Rectal smooth muscle tissue (tissue), 1 donor: Measurements from ENCODE around the gene AMIGO1.

ENCODE experiments used
- H3K27ac ChIP-seq: one replicate; pipeline ENCODE4 v1.7.0; 2013; ENCODE audit warnings: low read depth, low read length, inconsistent platforms
- H3K27me3 ChIP-seq: one replicate; pipeline ENCODE4 v1.7.0; 2013; ENCODE audit warnings: low read length; ENCODE audit not compliant: control insufficient read depth, insufficient read depth
- H3K36me3 ChIP-seq: one replicate; pipeline ENCODE4 v1.7.0; 2013; ENCODE audit warnings: low read length; ENCODE audit not compliant: control insufficient read depth, insufficient read depth
- H3K4me1 ChIP-seq: one replicate; pipeline ENCODE4 v1.7.0; 2013; ENCODE audit warnings: low read length; ENCODE audit not compliant: control insufficient read depth, insufficient read depth
- H3K4me3 ChIP-seq: one replicate; pipeline ENCODE4 v1.7.0; 2013; ENCODE audit warnings: low read length
- H3K9ac ChIP-seq: one replicate; pipeline ENCODE4 v1.7.0; 2013; ENCODE audit warnings: low read length

Gene AMIGO1

DNA sequence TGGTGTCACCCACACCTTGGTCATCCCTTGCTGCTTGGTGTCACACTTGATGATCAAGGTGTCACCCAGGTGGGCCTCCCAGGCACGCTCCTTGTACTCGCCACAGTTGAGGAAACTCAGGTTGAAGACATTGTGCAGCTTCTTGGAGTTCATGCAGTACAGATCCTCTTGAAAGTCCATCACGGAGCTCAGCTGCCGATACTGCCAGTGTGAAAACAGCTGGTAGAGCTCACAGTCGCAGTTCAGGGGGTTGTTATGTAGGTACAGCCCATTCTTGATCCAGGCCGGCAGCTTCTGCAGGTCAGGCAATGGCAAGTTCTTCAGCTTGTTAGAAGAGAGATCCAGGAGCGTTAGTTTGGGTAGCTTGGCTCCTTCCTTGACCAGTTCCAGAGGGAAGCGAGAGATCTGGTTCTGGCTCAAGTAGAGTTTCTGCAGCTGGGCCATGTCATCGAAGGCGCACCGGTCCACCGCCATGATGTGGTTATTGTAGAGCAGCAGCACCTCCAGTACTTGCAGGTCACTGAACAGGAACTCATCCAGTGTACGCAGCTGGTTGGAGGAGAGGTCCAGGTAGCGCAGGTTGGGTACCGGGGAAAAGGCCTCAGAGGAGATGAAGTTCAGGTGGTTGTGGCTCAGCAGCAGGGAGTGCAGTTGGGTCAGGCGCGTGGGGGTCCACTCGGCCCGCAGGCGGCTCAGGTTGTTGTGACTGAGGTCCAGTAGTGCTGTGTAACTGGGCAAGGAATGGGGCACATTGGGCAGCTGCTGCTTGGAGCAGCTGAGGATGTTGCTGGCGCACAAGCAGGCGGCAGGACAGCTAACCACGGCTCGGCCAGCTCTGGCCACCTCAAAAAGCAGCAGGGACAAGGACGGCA, 1.3 kb downstream of the AMIGO1 start:
- Histone ChIP-seq H3K27ac (no peak overlapping the region), H3K9ac (no peak overlapping the region), H3K4me3 (peak overlapping the region; percentile 68), H3K27me3 (no peaks in the 10 kb centered on the region), H3K36me3 (no peaks in the 10 kb centered on the region), H3K4me1 (peaks cover 5% of the 10 kb centered on the region)

DNA sequence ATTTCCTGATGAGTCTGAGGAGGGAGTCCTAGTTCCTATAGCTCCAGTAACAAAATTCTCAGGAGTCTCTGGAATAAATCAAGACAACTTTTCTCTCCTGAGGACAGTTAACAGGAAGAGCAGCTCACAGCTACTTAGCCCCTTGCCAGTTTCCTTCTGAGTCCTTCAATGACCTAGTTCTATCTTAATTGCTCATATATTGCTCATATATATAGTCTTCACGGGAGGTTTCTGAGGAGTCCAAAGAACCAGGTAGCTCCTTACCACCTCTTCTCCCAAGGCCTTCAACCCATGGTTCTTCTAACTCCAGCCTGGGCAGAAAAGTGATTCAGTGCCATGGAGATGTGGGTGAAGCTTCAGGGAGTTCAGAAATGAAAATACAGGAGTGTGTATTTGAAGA, 4.6 kb downstream of the AMIGO1 start:
- Histone ChIP-seq H3K36me3 (peaks cover 3% of the 10 kb centered on the region), H3K27ac (no peak overlapping the region), H3K4me1 (peaks cover 15% of the 10 kb centered on the region), H3K4me3 (no peak overlapping the region), H3K9ac (no peak overlapping the region), H3K27me3 (no peaks in the 10 kb centered on the region)

DNA sequence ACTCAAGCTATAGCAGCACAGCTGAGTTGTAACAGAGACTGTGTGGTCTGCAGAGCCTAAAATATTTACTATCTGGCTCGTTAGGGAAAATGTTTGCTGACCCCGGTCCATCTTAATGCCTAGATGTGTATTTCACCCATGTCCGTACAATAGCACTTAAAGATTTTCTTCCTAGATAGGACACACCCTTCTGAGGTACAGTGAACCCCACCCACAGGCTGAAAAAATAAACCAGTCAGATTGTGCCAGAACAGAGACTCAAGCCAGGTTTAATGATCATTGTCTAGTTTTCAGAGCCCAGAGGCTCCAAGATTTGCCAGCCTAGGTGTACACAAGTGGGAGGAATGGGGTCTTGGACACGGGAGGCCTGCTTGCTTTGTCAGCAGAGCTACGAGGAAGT, 5.6 kb downstream of the AMIGO1 start:
- Histone ChIP-seq H3K36me3 (peaks cover 3% of the 10 kb centered on the region), H3K4me1 (peaks cover 18% of the 10 kb centered on the region), H3K27me3 (no peaks in the 10 kb centered on the region), H3K9ac (no peak overlapping the region), H3K4me3 (no peak overlapping the region), H3K27ac (no peak overlapping the region)

DNA sequence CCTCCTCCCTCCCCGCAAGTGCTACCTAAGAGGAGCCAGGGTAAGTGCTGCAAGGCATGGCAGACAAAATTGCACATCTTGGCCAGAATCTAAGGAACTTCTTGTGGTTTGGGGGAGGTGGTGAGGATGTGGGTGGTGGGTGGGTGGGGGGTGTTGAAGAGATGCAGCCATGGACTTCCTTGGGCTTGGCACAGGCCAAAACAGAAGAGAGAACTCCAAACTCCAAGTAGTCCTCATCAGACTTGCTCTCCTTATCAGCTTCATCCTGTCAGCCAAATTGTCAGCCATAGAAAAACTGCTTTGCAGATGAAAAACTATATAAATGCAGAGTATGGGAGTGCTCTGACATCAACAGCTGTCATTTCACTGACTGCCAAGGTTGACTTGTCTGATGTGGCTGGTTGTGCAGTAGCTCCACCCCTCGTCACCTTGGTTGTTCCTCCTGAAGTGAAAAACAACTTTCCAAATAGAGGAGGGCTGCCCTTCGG, 7.1 kb downstream of the AMIGO1 start:
- Histone ChIP-seq H3K27me3 (no peaks in the 10 kb centered on the region), H3K4me1 (peaks cover 18% of the 10 kb centered on the region), H3K36me3 (peaks cover 3% of the 10 kb centered on the region), H3K4me3 (no peak overlapping the region), H3K9ac (no peak overlapping the region), H3K27ac (no peak overlapping the region)

DNA sequence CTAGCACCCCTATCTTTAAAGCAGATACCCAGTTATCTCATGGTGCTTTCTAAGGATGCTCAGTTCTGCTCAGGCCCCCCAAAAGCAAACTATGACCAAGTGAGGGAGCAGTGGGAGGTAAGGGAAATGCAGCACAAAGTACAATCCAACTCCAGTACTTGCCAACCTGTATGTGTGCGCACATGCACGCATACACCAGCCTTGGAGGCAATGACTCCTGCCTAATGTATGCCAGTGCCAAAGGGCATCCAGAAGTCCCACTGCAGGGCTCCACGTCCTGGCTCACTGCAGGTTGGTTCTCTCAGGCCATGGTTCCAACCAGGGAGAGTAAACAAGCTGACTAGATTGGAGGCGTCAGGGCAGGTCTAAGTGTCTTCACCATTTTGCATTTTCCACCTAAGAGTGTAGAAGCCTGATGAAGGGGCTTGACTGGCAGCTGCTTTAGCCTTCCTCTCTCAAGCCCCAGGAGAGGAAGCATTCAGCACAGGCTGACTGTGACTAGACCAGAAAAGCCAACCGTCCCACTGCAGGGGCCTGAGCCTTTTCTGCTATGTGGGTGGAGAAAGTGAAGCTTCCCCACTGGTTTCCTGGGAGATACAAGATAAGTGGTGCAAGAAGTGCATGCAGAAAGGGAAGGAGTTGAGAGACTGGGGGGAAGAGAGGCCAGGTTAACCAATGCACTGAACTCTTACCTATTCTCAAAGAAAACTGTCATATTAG, 7.7 kb downstream of the AMIGO1 start:
- Histone ChIP-seq H3K4me1 (peaks cover 18% of the 10 kb centered on the region), H3K4me3 (no peak overlapping the region), H3K36me3 (peaks cover 4% of the 10 kb centered on the region), H3K9ac (no peak overlapping the region), H3K27me3 (no peaks in the 10 kb centered on the region), H3K27ac (no peak overlapping the region)

DNA sequence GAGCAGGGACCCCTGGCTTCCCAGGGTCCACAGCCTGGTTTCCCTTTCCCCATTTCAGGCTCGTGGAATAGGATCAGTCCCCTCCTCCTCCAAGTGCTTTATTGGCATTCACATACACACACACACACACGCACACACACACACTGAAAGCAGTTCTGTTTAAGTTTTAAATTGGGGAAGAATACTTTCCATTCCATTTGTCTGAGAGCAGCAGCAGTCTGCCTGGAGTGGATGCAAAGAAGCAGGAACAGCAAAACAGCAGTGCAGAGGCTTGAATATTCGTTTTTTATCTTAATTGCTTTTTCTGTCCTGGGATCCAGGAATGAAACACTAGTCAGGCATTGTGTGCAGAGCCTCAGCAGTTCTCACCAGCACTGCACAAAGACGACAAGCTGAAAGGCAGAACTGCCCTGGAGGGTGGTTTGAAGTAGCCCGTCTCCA, 8.6 kb downstream of the AMIGO1 start:
- Histone ChIP-seq H3K27me3 (no peaks in the 10 kb centered on the region), H3K27ac (peak overlapping the region; percentile 41), H3K4me1 (peaks cover 18% of the 10 kb centered on the region), H3K4me3 (no peak overlapping the region), H3K9ac (no peak overlapping the region), H3K36me3 (peaks cover 10% of the 10 kb centered on the region)

DNA sequence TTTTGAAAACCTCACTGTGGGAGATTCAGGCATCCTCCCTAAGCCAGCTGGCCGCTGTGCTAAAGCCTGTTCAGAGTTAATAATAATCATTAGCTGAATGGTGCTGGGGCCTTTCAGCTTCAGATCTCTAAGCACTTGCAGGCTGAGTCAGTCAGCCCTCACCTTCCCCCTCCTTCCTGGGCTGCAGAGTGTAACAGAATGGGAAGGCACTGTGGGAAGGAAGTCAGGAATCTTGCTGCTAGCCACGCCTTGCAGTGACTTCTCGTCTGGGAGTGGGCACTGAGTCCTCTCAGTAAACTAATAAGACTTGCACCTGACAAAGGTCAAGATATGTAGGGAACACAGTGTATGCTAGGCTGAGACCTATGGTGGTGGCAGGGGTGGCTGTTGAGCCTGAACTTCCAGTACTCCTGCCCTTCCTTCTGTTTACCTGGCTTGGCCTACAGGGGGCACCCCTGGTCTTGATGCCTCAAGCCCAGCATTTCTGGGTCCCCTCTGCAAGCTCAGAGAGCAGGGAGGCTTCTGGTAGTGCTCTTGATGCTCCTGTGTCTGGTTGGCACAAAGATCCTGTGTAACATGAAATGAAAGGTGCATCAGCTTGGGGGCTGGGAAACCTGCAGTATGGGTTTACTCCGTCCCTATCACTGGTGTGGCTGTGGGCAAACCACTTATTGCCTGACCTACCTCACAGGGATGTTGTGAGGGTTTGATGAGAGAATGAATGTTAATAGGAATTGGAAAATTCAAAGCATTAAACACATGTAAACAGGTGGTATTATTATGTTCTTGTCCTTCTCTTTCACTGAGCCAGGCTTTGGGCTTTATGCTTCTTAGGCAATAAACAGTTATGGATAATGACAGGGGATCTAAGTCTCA, 9.6 kb downstream of the AMIGO1 start:
- H3K4me1 ChIP-seq: peaks cover 19% of the 10 kb centered on the region

DNA sequence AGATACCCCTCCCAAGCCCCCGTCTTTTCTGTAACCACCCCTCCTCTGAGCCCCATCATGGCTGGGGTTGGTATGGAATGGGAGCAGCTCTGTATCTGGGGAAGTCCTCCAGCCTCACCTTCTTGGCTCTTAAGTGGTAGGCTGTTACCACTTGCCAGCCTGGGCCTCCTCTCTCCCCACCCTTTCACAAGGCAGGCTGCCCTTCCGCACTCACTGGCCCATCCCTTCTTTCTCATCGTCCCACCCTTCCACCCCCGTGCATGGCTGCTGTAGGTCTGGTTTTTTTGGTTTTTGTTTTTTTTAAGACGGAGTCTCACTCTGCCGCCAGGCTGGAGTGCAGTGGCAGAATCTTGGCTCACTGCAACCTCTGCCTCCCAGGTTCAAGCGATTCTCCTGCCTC, 10.4 kb downstream of the AMIGO1 start:
- H3K36me3 ChIP-seq: peaks cover 13% of the 10 kb centered on the region
- no peak overlapping the region for H3K27ac ChIP-seq
- peaks cover 21% of the 10 kb centered on the region for H3K4me1 ChIP-seq
- H3K4me3 ChIP-seq: no peak overlapping the region
- no peak overlapping the region for H3K9ac ChIP-seq
- H3K27me3 ChIP-seq: no peaks in the 10 kb centered on the region

More for the DNA sequence above, 9.6 kb downstream of the AMIGO1 start:
- peak overlapping the region; percentile 41 for H3K27ac ChIP-seq
- no peak overlapping the region for H3K4me3 ChIP-seq
- no peak overlapping the region for H3K9ac ChIP-seq
- no peaks in the 10 kb centered on the region for H3K27me3 ChIP-seq
- H3K36me3 ChIP-seq: peaks cover 13% of the 10 kb centered on the region

DNA sequence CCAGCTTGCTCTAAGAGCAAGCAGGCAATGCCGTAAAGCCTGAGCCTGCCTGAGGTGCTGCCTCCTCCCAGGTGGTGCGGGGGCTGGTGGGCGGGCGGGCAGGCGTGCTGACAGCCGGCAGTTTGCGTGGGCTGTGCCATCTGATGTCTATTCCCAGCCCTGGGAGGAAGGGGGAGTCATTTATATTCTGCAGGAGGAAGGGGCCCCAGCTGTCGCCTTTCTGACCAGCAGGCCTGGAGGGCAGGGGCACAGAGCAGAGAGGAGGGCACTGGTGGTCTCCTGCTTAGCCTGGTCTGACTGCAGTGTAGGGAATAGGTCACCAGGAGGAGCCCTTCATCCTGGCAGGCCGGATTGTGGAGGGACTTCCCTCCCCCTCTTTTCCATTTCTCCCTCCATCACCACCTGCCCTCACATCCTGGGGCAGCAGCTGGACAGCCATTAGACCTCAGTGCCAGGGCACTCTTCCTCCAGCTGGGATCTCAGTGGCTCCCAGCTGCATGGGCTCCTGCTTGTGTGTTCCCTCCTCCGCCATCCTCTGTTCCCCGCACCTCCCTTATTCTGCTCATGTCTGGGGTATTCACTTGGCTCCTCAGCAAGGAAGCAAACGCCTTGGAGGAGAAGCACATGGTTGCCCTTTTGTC, 11.2 kb downstream of the AMIGO1 start:
- no peak overlapping the region for H3K9ac ChIP-seq
- H3K4me1 ChIP-seq: peaks cover 24% of the 10 kb centered on the region
- no peaks in the 10 kb centered on the region for H3K27me3 ChIP-seq
- H3K27ac ChIP-seq: no peak overlapping the region
- H3K36me3 ChIP-seq: peaks cover 13% of the 10 kb centered on the region
- no peak overlapping the region for H3K4me3 ChIP-seq

DNA sequence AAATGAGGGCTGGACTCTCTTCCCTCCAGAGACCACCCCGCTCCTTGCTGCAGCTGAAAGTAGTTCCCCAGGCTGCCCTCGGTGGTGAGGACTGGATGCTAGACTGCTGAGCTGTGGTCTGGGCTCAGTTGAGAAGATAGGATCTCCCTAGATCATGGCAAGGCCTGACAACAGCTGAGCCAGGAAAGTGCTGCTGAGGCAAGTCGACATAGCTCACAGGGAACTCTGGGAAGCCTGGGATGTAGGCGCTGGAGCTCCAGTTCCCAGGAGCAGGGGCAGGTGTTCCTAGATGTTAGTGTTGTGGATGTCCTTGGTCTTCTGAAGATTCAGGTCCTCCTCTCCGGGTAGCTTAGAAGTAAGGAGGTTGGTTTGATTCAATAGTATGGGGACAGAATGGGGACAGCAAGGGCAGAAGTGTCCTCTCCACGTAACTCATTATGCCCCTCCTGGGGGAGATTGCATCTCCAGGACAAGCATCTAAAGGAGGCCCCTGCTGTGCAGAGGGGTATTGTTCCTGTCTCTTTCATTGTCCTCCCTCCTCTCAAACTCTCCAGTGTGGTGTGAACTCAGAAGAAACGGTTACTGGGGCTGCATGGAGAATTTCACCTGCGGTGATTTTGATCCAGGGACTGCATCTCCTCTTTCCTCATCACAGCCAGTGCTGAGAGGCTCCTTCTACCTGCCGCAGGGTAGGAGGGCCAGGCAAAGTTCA, 11.9 kb downstream of the AMIGO1 start:
- Histone ChIP-seq H3K9ac (no peak overlapping the region), H3K36me3 (peaks cover 13% of the 10 kb centered on the region), H3K27me3 (no peaks in the 10 kb centered on the region), H3K4me3 (no peak overlapping the region), H3K4me1 (peaks cover 24% of the 10 kb centered on the region), H3K27ac (no peak overlapping the region)

DNA sequence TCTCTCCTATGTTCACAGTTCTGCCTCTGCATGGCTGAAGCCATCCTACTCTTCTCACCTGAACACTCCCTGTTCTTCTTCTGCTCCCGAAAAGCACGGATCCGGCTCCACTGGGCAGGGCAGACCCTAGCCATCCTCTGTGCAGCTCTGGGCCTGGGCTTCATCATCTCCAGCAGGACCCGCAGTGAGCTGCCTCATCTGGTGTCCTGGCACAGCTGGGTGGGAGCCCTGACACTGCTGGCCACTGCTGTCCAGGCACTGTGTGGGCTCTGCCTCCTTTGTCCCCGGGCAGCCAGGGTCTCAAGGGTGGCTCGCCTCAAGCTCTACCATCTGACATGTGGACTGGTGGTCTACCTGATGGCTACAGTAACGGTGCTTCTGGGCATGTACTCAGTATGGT, 13.8 kb downstream of the AMIGO1 start:
- Histone ChIP-seq H3K27ac (no peak overlapping the region), H3K9ac (no peak overlapping the region), H3K4me3 (no peak overlapping the region), H3K36me3 (peaks cover 12% of the 10 kb centered on the region), H3K27me3 (no peaks in the 10 kb centered on the region), H3K4me1 (peaks cover 15% of the 10 kb centered on the region)
